ENCODE measurements around the gene COQ2. TPM values are rescaled to one million over a fixed set of nuclear protein-coding genes. Genes with fewer than 3 reads are reported as not detected.

Gene COQ2
- total and polyA plus RNA-seq, 2 experiments from 2014 or later: 9.5 to 19.1 TPM

DNA sequence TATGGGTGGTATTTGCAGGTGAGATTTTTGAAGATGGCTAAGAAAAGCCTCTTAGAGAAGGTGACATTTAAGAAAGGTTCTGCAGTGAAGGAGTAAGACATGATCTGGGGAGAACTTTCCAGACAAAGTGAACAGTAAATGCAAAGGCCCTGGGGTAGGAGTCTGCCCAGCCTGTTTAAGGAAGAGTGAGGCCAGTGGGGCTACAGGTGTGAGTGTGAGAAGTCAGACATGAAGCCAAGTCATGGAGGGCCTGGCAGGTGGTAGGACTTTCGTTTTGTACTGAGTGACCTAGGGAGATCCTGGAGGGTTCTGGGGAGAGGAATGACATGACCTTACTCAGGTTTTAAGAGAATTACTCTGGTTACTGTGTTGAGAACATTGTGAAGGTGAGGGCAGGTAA is 21.5 kb downstream of the COQ2 start:
- 79 to 84% methylated on average over 1 of the region's 1 CpG for WGBS, 2 experiments (ENCODE audit: low coverage in 1 of 2, low lambda C conversion rate in 2 of 2, missing lambda C conversion rate in 2 of 2)
- Histone ChIP-seq H3K9ac (no peak overlapping the region), H3K36me3 (ENCODE audit: low read depth) (no peaks in the 10 kb centered on the region), H3K4me3 (no peak overlapping the region), H3K4me1 (ENCODE audit: insufficient read depth) (peaks cover 28% of the 10 kb centered on the region), H3K79me2 (ENCODE audit: insufficient read depth) (no peaks in the 10 kb centered on the region), H3K27me3 (replicated peaks; ENCODE audit: insufficient read depth) (no peaks in the 10 kb centered on the region), H3K9me3 (ENCODE audit: low read depth) (no peaks in the 10 kb centered on the region), H3K9me2 (ENCODE audit: insufficient read depth) (no peaks in the 10 kb centered on the region), H3F3A (ENCODE audit: insufficient read depth) (peaks cover 19% of the 10 kb centered on the region; the same call in 1 of the 2 replicates), H3K27ac (no peak overlapping the region), H3K4me2 (ENCODE audit: unreplicated experiment) (no peak overlapping the region), H4K20me1 (ENCODE audit: insufficient read depth) (no peaks in the 10 kb centered on the region), H2AFZ (no peak overlapping the region)
- no peak for TF ChIP-seq EZH2phosphoT487 (IDR thresholded peaks at IDR 0.05; ENCODE audit: insufficient read depth, low read depth)
- no peak for TF ChIP-seq EZH2 (IDR thresholded peaks at IDR 0.05; ENCODE audit: insufficient read depth, poor library complexity, severe bottlenecking)
- DNase-seq: no peak
- in situ Hi-C loops (cut with MboI): loop anchor here (25.0 kb wide), 2 partner anchors 401 to 801 kb away; no protein-coding TSS in a partner anchor

DNA sequence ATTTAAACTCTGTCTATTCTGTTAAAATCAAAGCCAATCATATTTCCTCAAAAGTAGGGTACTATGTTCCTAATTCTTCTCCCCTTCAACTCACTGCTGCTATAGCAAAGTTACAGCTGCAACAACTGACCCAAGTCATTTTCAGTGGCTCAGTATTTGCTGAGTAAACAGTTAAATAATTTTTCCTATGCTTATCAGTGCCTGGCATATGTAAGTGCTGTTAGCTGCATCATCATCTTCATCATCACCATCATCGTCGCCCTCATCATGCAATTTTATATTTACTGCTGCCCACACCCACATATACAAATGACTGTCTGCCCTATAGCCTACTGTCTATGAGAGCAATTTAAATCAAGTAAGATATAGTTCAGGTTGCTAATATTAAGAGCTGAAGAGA is 21.9 kb downstream of the COQ2 start:
- Histone ChIP-seq H4K20me1 (ENCODE audit: insufficient read depth) (no peaks in the 10 kb centered on the region), H3F3A (ENCODE audit: insufficient read depth) (peaks cover 17% of the 10 kb centered on the region; the same call in 1 of the 2 replicates), H3K27me3 (replicated peaks; ENCODE audit: insufficient read depth) (no peaks in the 10 kb centered on the region), H3K9ac (no peak overlapping the region), H3K9me3 (ENCODE audit: low read depth) (no peaks in the 10 kb centered on the region), H3K4me2 (ENCODE audit: unreplicated experiment) (no peak overlapping the region), H3K4me3 (no peak overlapping the region), H3K79me2 (ENCODE audit: insufficient read depth) (no peaks in the 10 kb centered on the region), H3K9me2 (ENCODE audit: insufficient read depth) (no peaks in the 10 kb centered on the region), H2AFZ (no peak overlapping the region), H3K27ac (no peak overlapping the region), H3K4me1 (ENCODE audit: insufficient read depth) (peaks cover 30% of the 10 kb centered on the region), H3K36me3 (ENCODE audit: low read depth) (no peaks in the 10 kb centered on the region)
- WGBS, 2 experiments (ENCODE audit: low coverage in 1 of 2, low lambda C conversion rate in 2 of 2, missing lambda C conversion rate in 2 of 2): 92 to 94% methylated on average over 2 of the region's 2 CpGs
- no peak for TF ChIP-seq EZH2phosphoT487 (IDR thresholded peaks at IDR 0.05; ENCODE audit: insufficient read depth, low read depth)
- no peak for TF ChIP-seq EZH2 (IDR thresholded peaks at IDR 0.05; ENCODE audit: insufficient read depth, poor library complexity, severe bottlenecking)
- in situ Hi-C loops (cut with MboI): loop anchor here (25.0 kb wide), 2 partner anchors 400 to 800 kb away; no protein-coding TSS in a partner anchor
- DNase-seq: no peak

DNA sequence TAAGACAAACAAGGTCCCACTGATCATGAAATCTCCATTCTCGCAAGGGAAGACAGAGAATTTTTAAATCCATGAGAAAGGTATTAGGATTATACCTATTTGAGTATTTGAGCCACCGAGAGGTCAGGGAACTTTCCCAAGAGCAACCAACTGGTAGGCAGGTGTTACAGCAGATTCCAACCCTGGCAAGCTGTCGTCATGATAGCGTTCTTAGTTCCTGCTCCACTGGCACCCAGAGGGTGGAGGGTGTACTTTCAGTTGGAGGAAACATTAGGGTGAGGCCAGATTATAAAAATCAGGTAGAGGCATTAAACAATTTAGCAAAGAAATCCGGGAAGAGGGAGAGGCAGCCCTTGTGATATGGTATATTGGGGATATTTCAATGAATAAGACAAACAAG is 23.3 kb downstream of the COQ2 start:
- no peak for TF ChIP-seq EZH2phosphoT487 (IDR thresholded peaks at IDR 0.05; ENCODE audit: insufficient read depth, low read depth)
- TF ChIP-seq EZH2 (IDR thresholded peaks at IDR 0.05; ENCODE audit: insufficient read depth, poor library complexity, severe bottlenecking): no peak

GRCh38 chr4:83259586-83259985 is 25.0 kb downstream of the COQ2 start:
- Histone ChIP-seq H3K79me2 (ENCODE audit: insufficient read depth) (no peaks in the 10 kb centered on the region), H3K9me2 (ENCODE audit: insufficient read depth) (no peaks in the 10 kb centered on the region), H3K27ac (no peak overlapping the region), H4K20me1 (ENCODE audit: insufficient read depth) (no peaks in the 10 kb centered on the region), H3F3A (ENCODE audit: insufficient read depth) (peaks cover 26% of the 10 kb centered on the region), H3K4me3 (no peak overlapping the region), H3K4me2 (ENCODE audit: unreplicated experiment) (no peak overlapping the region), H2AFZ (no peak overlapping the region), H3K9me3 (ENCODE audit: low read depth) (no peaks in the 10 kb centered on the region), H3K9ac (no peak overlapping the region), H3K4me1 (ENCODE audit: insufficient read depth) (peaks cover 31% of the 10 kb centered on the region), H3K36me3 (ENCODE audit: low read depth) (no peaks in the 10 kb centered on the region), H3K27me3 (replicated peaks; ENCODE audit: insufficient read depth) (no peaks in the 10 kb centered on the region)
- no peak for DNase-seq
- in situ Hi-C loops (cut with MboI): loop anchor here (5.0 to 25.0 kb wide), 3 partner anchors 182 to 797 kb away; no protein-coding TSS in a partner anchor
- WGBS, 2 experiments (ENCODE audit: low coverage in 1 of 2, low lambda C conversion rate in 2 of 2, missing lambda C conversion rate in 2 of 2): 90 to 97% methylated on average over 1 of the region's 1 CpG
- no peak for TF ChIP-seq EZH2 (IDR thresholded peaks at IDR 0.05; ENCODE audit: insufficient read depth, poor library complexity, severe bottlenecking)
- no peak for TF ChIP-seq EZH2phosphoT487 (IDR thresholded peaks at IDR 0.05; ENCODE audit: insufficient read depth, low read depth)

More for the DNA sequence above, 23.3 kb downstream of the COQ2 start:
- Histone ChIP-seq H3F3A (ENCODE audit: insufficient read depth) (peaks cover 20% of the 10 kb centered on the region), H3K79me2 (ENCODE audit: insufficient read depth) (no peaks in the 10 kb centered on the region), H3K9me3 (ENCODE audit: low read depth) (no peaks in the 10 kb centered on the region), H3K4me1 (ENCODE audit: insufficient read depth) (peaks cover 31% of the 10 kb centered on the region), H3K4me2 (ENCODE audit: unreplicated experiment) (no peak overlapping the region), H3K27ac (no peak overlapping the region), H3K27me3 (replicated peaks; ENCODE audit: insufficient read depth) (no peaks in the 10 kb centered on the region), H4K20me1 (ENCODE audit: insufficient read depth) (no peaks in the 10 kb centered on the region), H3K9ac (no peak overlapping the region), H3K9me2 (ENCODE audit: insufficient read depth) (no peaks in the 10 kb centered on the region), H3K36me3 (ENCODE audit: low read depth) (no peaks in the 10 kb centered on the region), H3K4me3 (no peak overlapping the region), H2AFZ (no peak overlapping the region)
- WGBS, 2 experiments (ENCODE audit: low coverage in 1 of 2, low lambda C conversion rate in 2 of 2, missing lambda C conversion rate in 2 of 2): 93 to 94% methylated on average over 5 of the region's 5 CpGs
- in situ Hi-C loops (cut with MboI): loop anchor here (25.0 kb wide), 2 partner anchors 399 to 799 kb away; no protein-coding TSS in a partner anchor
- no peak for DNase-seq
